H1 (cell line): ENCODE data around the gene MYORG. TPM values are rescaled to one million over a fixed set of nuclear protein-coding genes. Genes with fewer than 3 reads are reported as not detected.

Source experiments
- CTCF ChIA-PET: fragments of 300-600 bp; sonication (Branson Sonifier 250); formaldehyde crosslinking; loops from one replicate; lab custom pipeline; 2021; ENCODE audit not compliant: partially characterized antibody; lab: Charles Lee
- POLR2A ChIA-PET: fragments of 300-600 bp; sonication (Branson Sonifier 250); formaldehyde crosslinking; loops from one replicate; lab custom pipeline; 2021; ENCODE audit warnings: inconsistent platforms; ENCODE audit not compliant: partially characterized antibody; lab: Charles Lee
- DNase-seq, 2 experiments: peaks; one replicate each; pipeline versions ENCODE4 v3.0.0 to v3.0.0-alpha.2; 2010 to 2022; ENCODE audit warnings: low spot score in 2 of 2, low read depth in 1 of 2, mixed read lengths in 1 of 2
- FAIRE-seq: peaks from 2 replicates; lab custom pipeline; 2011; peaks lifted over from hg19 to GRCh38; lab: Jason Lieb, UNC
- H2AFZ ChIP-seq: 2 replicates; pipeline ENCODE4 v1.8.1; 2012; ENCODE audit warnings: low read length, inconsistent platforms
- H2AK5ac ChIP-seq: 2 replicates; pipeline ENCODE4 v1.6.1; 2013; ENCODE audit warnings: low read depth, low read length
- H2BK120ac ChIP-seq: replicated peaks from 2 replicates; pipeline ENCODE3; 2013; ENCODE audit warnings: low read depth, low read length, inconsistent platforms
- H2BK12ac ChIP-seq: 2 replicates; pipeline ENCODE4 v1.6.1; 2013; ENCODE audit warnings: low read depth, low read length
- H2BK15ac ChIP-seq: 2 replicates; pipeline ENCODE4 v1.6.1; 2013; ENCODE audit warnings: low read length
- H2BK20ac ChIP-seq: 2 replicates; pipeline ENCODE4 v1.6.1; 2013; ENCODE audit warnings: low read length
- H2BK5ac ChIP-seq: 2 replicates; pipeline ENCODE4 v1.6.1; 2013; ENCODE audit warnings: low read depth, low read length
- H3K14ac ChIP-seq: 2 replicates; pipeline ENCODE4 v1.6.1; 2013; ENCODE audit warnings: inconsistent platforms; ENCODE audit not compliant: insufficient read length
- H3K18ac ChIP-seq: 2 replicates; pipeline ENCODE4 v1.6.1; 2013; ENCODE audit warnings: low read length; ENCODE audit errors: extremely low read depth
- H3K23ac ChIP-seq: 2 replicates; pipeline ENCODE4 v1.6.1; 2013; ENCODE audit warnings: inconsistent platforms; ENCODE audit not compliant: insufficient read length
- H3K23me2 ChIP-seq: 2 replicates; pipeline ENCODE4 v1.6.1; 2013; ENCODE audit warnings: low read depth, low read length
- H3K27ac ChIP-seq: 2 replicates; pipeline ENCODE4 v1.6.1; 2011; ENCODE audit warnings: low read depth, low read length, inconsistent platforms
- H3K27me3 ChIP-seq, 4 experiments: replicated peaks in 1 of 4; 1 replicate in 1 of 4; 2 replicates in 3 of 4; pipeline versions ENCODE4 v1.6.1 to v1.8.1; 2011 to 2013; ENCODE audit warnings: low read length in 3 of 4, mild to moderate bottlenecking in 3 of 4, inconsistent platforms in 2 of 4, mixed read lengths in 2 of 4, moderate library complexity in 1 of 4; ENCODE audit not compliant: control insufficient read depth in 3 of 4, insufficient read depth in 3 of 4; ENCODE audit errors: extremely low read depth in 1 of 4
- H3K36me3 ChIP-seq, 4 experiments: 2 replicates each; pipeline versions ENCODE4 v1.6.1 to v1.8.1; 2011 to 2013; ENCODE audit warnings: mild to moderate bottlenecking in 4 of 4, low read length in 3 of 4, moderate library complexity in 2 of 4, control low read depth in 1 of 4, inconsistent platforms in 1 of 4; ENCODE audit not compliant: insufficient read depth in 4 of 4, control insufficient read depth in 2 of 4
- H3K4ac ChIP-seq: replicated peaks from 2 replicates; pipeline ENCODE3; 2013; ENCODE audit warnings: low read length, low read depth, mixed read lengths, inconsistent platforms; ENCODE audit not compliant: insufficient read length
- H3K4me1 ChIP-seq, 4 experiments: replicated peaks in 1 of 4; 1 replicate in 1 of 4; 2 replicates in 3 of 4; pipeline versions ENCODE4 v1.6.1 to v1.8.1; 2011 to 2013; ENCODE audit warnings: low read length in 3 of 4, inconsistent platforms in 2 of 4, mixed read lengths in 1 of 4; ENCODE audit not compliant: insufficient read depth in 4 of 4, control insufficient read depth in 3 of 4
- H3K4me2 ChIP-seq, 2 experiments: 2 replicates each; pipeline versions ENCODE4 v1.6.1 to v1.8.1; 2011 to 2013; ENCODE audit warnings: low read depth in 2 of 2, low read length in 2 of 2, control low read depth in 1 of 2, inconsistent platforms in 1 of 2, mild to moderate bottlenecking in 1 of 2; ENCODE audit not compliant: insufficient read depth in 1 of 2
- H3K4me3 ChIP-seq, 4 experiments: fragments of 200-600, 300-600 bp in 1 of 4; sonication (generic), shearing (Covaris generic), sonication (Bioruptor Twin) in 1 of 4; 2 replicates each; pipeline versions ENCODE4 v1.5.1 to v1.8.1; 2011 to 2016; ENCODE audit warnings: low read length in 4 of 4, low read depth in 3 of 4, control low read depth in 2 of 4, inconsistent platforms in 2 of 4, mild to moderate bottlenecking in 2 of 4, mixed read lengths in 1 of 4, moderate library complexity in 1 of 4; ENCODE audit not compliant: insufficient read depth in 2 of 4; ENCODE audit errors: extremely low read depth in 1 of 4
- H3K56ac ChIP-seq: replicated peaks from 2 replicates; pipeline ENCODE3; 2013; ENCODE audit warnings: low read depth, mild to moderate bottlenecking, mixed read lengths, low read length, inconsistent platforms; ENCODE audit not compliant: insufficient read length
- H3K79me1 ChIP-seq: 2 replicates; pipeline ENCODE4 v1.6.1; 2013; ENCODE audit warnings: low read depth, low read length, control low read depth
- H3K79me2 ChIP-seq, 2 experiments: 2 replicates each; pipeline versions ENCODE4 v1.6.1 to v1.8.1; 2012 to 2013; ENCODE audit warnings: low read length in 2 of 2, mild to moderate bottlenecking in 2 of 2, inconsistent platforms in 1 of 2; ENCODE audit not compliant: insufficient read depth in 2 of 2, control insufficient read depth in 1 of 2
- H3K9ac ChIP-seq, 4 experiments: replicated peaks in 1 of 4; 1 replicate in 1 of 4; 2 replicates in 3 of 4; pipeline versions ENCODE4 v1.6.1 to v1.8.1; 2011 to 2013; ENCODE audit warnings: low read depth in 3 of 4, low read length in 3 of 4, control low read depth in 2 of 4, mild to moderate bottlenecking in 2 of 4, moderate library complexity in 2 of 4, inconsistent platforms in 1 of 4; ENCODE audit errors: extremely low read depth in 1 of 4
- H3K9me3 ChIP-seq, 2 experiments: 2 replicates each; pipeline versions ENCODE4 v1.6.1 to v1.8.1; 2012 to 2013; ENCODE audit warnings: mild to moderate bottlenecking in 2 of 2, moderate library complexity in 2 of 2, control low read depth in 1 of 2, inconsistent platforms in 1 of 2, low read depth in 1 of 2, low read length in 1 of 2, mixed read lengths in 1 of 2; ENCODE audit not compliant: insufficient read depth in 2 of 2
- H4K20me1 ChIP-seq, 2 experiments: replicated peaks in 1 of 2; 2 replicates each; pipeline versions ENCODE3 to v1.8.1; 2011 to 2013; ENCODE audit warnings: inconsistent platforms in 2 of 2, low read length in 2 of 2, mild to moderate bottlenecking in 1 of 2; ENCODE audit not compliant: insufficient read depth in 2 of 2, control insufficient read depth in 1 of 2
- H4K5ac ChIP-seq: 2 replicates; pipeline ENCODE4 v1.6.1; 2013; ENCODE audit warnings: low read length, low read depth, mixed read lengths, inconsistent platforms; ENCODE audit not compliant: insufficient read length
- H4K8ac ChIP-seq: 2 replicates; pipeline ENCODE4 v1.8.0; 2013; ENCODE audit warnings: mild to moderate bottlenecking, moderate library complexity, low read length, inconsistent platforms; ENCODE audit not compliant: insufficient read depth; ENCODE audit errors: extremely low read depth
- H4K91ac ChIP-seq: replicated peaks from 2 replicates; pipeline ENCODE3; 2013; ENCODE audit warnings: low read length, mixed read lengths, inconsistent platforms; ENCODE audit not compliant: insufficient read length
- ASH2L ChIP-seq: fragments of 200-600, 300-600 bp; sonication (generic); IDR thresholded peaks from one replicate; pipeline ENCODE4 v1.7.1; 2017; ENCODE audit warnings: low read length
- BACH1 ChIP-seq: IDR thresholded peaks from 2 replicates; pipeline ENCODE4 v1.6.1; 2012; ENCODE audit warnings: low read length, improper control_type of control experiment
- BRCA1 ChIP-seq: IDR thresholded peaks from 2 replicates; pipeline ENCODE4 v1.6.1; 2012; ENCODE audit warnings: low read depth, low read length, improper control_type of control experiment
- CTBP2 ChIP-seq: IDR thresholded peaks from 2 replicates; pipeline ENCODE4 v1.7.0; 2011; ENCODE audit warnings: borderline replicate concordance, mild to moderate bottlenecking, moderate library complexity, mixed read lengths, low read length; ENCODE audit not compliant: insufficient read depth, insufficient read length
- EGR1 ChIP-seq: IDR thresholded peaks from 2 replicates; pipeline ENCODE4 v1.6.1; 2011; ENCODE audit warnings: low read depth, low read length, borderline replicate concordance
- FOSL1 ChIP-seq: IDR thresholded peaks from 2 replicates; pipeline ENCODE4 v1.6.1; 2011; ENCODE audit warnings: mild to moderate bottlenecking, low read depth, low read length, moderate library complexity; ENCODE audit not compliant: insufficient read depth
- HDAC6 ChIP-seq: IDR thresholded peaks from one replicate; pipeline ENCODE4 v1.7.1; 2012; ENCODE audit warnings: low read depth, mild to moderate bottlenecking, inconsistent platforms, low read length, moderate library complexity
- JUN ChIP-seq: IDR thresholded peaks from 2 replicates; pipeline ENCODE4 v1.6.1; 2011; ENCODE audit warnings: low read depth, mild to moderate bottlenecking, improper control_type of control experiment, low read length
- KDM1A ChIP-seq: fragments of 200-600, 300-600 bp; sonication (generic); IDR thresholded peaks from 2 replicates; pipeline ENCODE4 v1.7.1; 2016; ENCODE audit warnings: mild to moderate bottlenecking, low read length, borderline replicate concordance
- KDM5A ChIP-seq: fragments of 200-600 bp; IDR thresholded peaks from 2 replicates; pipeline ENCODE4 v1.7.1; 2012; ENCODE audit warnings: mild to moderate bottlenecking, low read length, inconsistent platforms, mixed read lengths
- RBBP5 ChIP-seq: IDR thresholded peaks from 2 replicates; pipeline ENCODE4 v1.7.1; 2012; ENCODE audit warnings: low read depth, mild to moderate bottlenecking, inconsistent platforms, low read length, moderate library complexity, borderline replicate concordance
- SIX5 ChIP-seq: IDR thresholded peaks from 2 replicates; pipeline ENCODE4 v1.6.1; 2011; ENCODE audit warnings: mild to moderate bottlenecking, low read depth, low read length
- SP4 ChIP-seq: IDR thresholded peaks from 2 replicates; pipeline ENCODE4 v1.6.1; 2012; ENCODE audit warnings: low read length, inconsistent platforms
- YY1 ChIP-seq: IDR thresholded peaks from 2 replicates; pipeline ENCODE4 v1.6.1; 2011; ENCODE audit warnings: low read depth, mild to moderate bottlenecking, low read length
- WGBS, 2 experiments: shearing (Covaris generic) in 1 of 2; methylation state at CpG; one replicate each; pipeline versions ENCODE4 v1.1.6 to v1.1.7; 2013 to 2015; ENCODE audit warnings: low lambda C conversion rate in 2 of 2, mixed read lengths in 2 of 2, inconsistent platforms in 1 of 2, low coverage in 1 of 2, missing lambda C conversion rate in 1 of 2; ENCODE audit not compliant: insufficient replicate concordance in 2 of 2, insufficient coverage in 1 of 2, insufficient read length in 1 of 2; ENCODE audit errors: extremely low coverage in 1 of 2, missing lambda C conversion rate in 1 of 2; 5-methylcytosine and 5-hydroxymethylcytosine counted together
- polyA plus RNA-seq, 7 experiments: library from polyadenylated mRNA; depleted of rRNA in 3 of 7; stranded (reverse) in 5 of 7; unstranded in 2 of 7; fragments of >200 nt in 5 of 7; fragments of 200-250 nt in 2 of 7; gene quantifications; 1 replicate in 5 of 7; 2 replicates in 1 of 7; 4 replicates in 1 of 7; pipeline versions ENCODE4 v1.2.1 to v1.2.3, GENCODE V29; 2011 to 2013; ENCODE audit warnings: missing spikeins in 2 of 7, mixed read lengths in 2 of 7
- total RNA-seq: library from RNA; stranded (reverse); fragmentation: NEBNext Ultra II Directional; extraction: Animal tissue kit (Norgen Biotek cat#: 25700); gene quantifications from 2 replicates; pipeline ENCODE4 v1.2.1, GENCODE V29; 2021

Gene MYORG
- total and polyA plus RNA-seq, 2 of the 8 experiments (the other 6 are each of a cell fraction or from before 2014, with no cell fraction given): 1.2 to 5.9 TPM

GRCh38 chr9:34386656-34387055 is 10.0 kb upstream of the MYORG start:
- Histone ChIP-seq H4K8ac (no peak overlapping the region), H4K91ac (no peak overlapping the region), H3K79me1 (no peaks in the 10 kb centered on the region), H3K23ac (no peak overlapping the region), H3K27ac (no peak overlapping the region), H2AK5ac (no peak overlapping the region), H4K20me1 (no peaks in the 10 kb centered on the region), H3K23me2 (no peaks in the 10 kb centered on the region; the same call in 1 of the 2 replicates), H3K9me3 (no peaks in the 10 kb centered on the region), H3K4me2 (no peak overlapping the region), H4K5ac (no peak overlapping the region), H2AFZ (no peak overlapping the region), H3K4me3 (no peak overlapping the region), H3K9ac (no peak overlapping the region), H3K4me1 (peaks cover 0 to 2% (median under 1%) of the 10 kb centered on the region in 4 experiments; a peak in 3 of 7 replicates), H3K18ac (no peak overlapping the region), H2BK5ac (no peak overlapping the region), H3K56ac (no peak overlapping the region), H3K4ac (no peak overlapping the region), H2BK15ac (no peak overlapping the region), H2BK120ac (no peak overlapping the region), H3K27me3 (peaks cover 2 to 12% (median 10%) of the 10 kb centered on the region in 4 experiments), H2BK12ac (no peak overlapping the region), H3K79me2 (no peaks in the 10 kb centered on the region), H3K36me3 (no peaks in the 10 kb centered on the region; a peak in 1 of 8 replicates), H2BK20ac (no peak overlapping the region), H3K14ac (no peak overlapping the region)
- FAIRE-seq (no peak), DNase-seq (no peak)
- ChIA-PET POLR2A (no interaction called here), CTCF (interaction anchor here (0.6 to 1.5 kb wide), 9 partner anchors 7 to 160 kb away, joined by 3 to 6 read pairs (median 3); no protein-coding TSS in a partner anchor)
- WGBS, 2 experiments: 58% methylated on average over 2 of the region's 3 CpGs; no CpG with 5 or more reads in 1 of the 2 experiments
- TF ChIP-seq FOSL1: no peak
- no peak for TF ChIP-seq JUN
- no peak for TF ChIP-seq KDM1A
- TF ChIP-seq CTBP2: no peak
- TF ChIP-seq EGR1: no peak
- no peak for TF ChIP-seq SP4
- no peak for TF ChIP-seq HDAC6
- TF ChIP-seq SIX5: no peak
- TF ChIP-seq BRCA1: no peak
- no peak for TF ChIP-seq BACH1
- TF ChIP-seq KDM5A: no peak
- TF ChIP-seq YY1: no peak
- no peak for TF ChIP-seq ASH2L
- no peak for TF ChIP-seq RBBP5
